ENCODE data around the gene POMC.
"Not testable (repeated sequence)": the region's sequence is repeated elsewhere in the genome, so short reads cannot be mapped to it uniquely, and the experiment has no call there.

The POMC gene

GRCh38 chr2:25176138-25176537, 7.8 kb upstream of the POMC start:
- no peak for DNase-seq

- no peak for DNase-seq
These were observed 5.9 kb upstream of the POMC start for GRCh38 chr2:25174192-25174861.

GRCh38 chr2:25173719-25174118, 5.3 kb upstream of the POMC start:
- no peak for DNase-seq

GRCh38 chr2:25170888-25171287, 2.5 kb upstream of the POMC start:
- DNase-seq: no peak

- DNase-seq: no peak
These were observed 692 bp upstream of the POMC start for GRCh38 chr2:25169073-25169470.

GRCh38 chr2:25165992-25166875, 2.1 kb downstream of the POMC start:
- DNase-seq: peak in 1 of 2 experiments; percentile 10

- no peak for DNase-seq
These were observed 3.8 kb downstream of the POMC start for GRCh38 chr2:25164561-25164960.

GRCh38 chr2:25162061-25162460, 6.3 kb downstream of the POMC start:
- not testable (repeated sequence) for DNase-seq

GRCh38 chr2:25161055-25161781, 7.2 kb downstream of the POMC start:
- DNase-seq: no peak

- DNase-seq: no peak
These were observed 8.0 kb downstream of the POMC start for GRCh38 chr2:25160376-25160775.

- no peak for DNase-seq
These were observed 8.4 kb downstream of the POMC start for GRCh38 chr2:25159949-25160348.

- no peak for DNase-seq
These were observed 10.1 kb downstream of the POMC start for GRCh38 chr2:25158096-25158852.

GRCh38 chr2:25155401-25155800, 13.0 kb downstream of the POMC start:
- DNase-seq: no peak

- DNase-seq: no peak
These were observed 16.7 kb downstream of the POMC start for GRCh38 chr2:25151718-25152117.

GRCh38 chr2:25150993-25151392, 17.4 kb downstream of the POMC start:
- not testable (repeated sequence) for DNase-seq

GRCh38 chr2:25149646-25150045, 18.7 kb downstream of the POMC start:
- DNase-seq: no peak

GRCh38 chr2:25146896-25147295, 21.5 kb downstream of the POMC start:
- DNase-seq: no peak

- DNase-seq: no peak
These were observed 22.6 kb downstream of the POMC start for GRCh38 chr2:25145803-25146202.

GRCh38 chr2:25141120-25141519, 27.3 kb downstream of the POMC start:
- no peak for DNase-seq

- not testable (repeated sequence) for DNase-seq
These were observed 27.8 kb downstream of the POMC start for GRCh38 chr2:25140535-25140934.

- DNase-seq: no peak
These were observed 35.7 kb downstream of the POMC start for GRCh38 chr2:25132693-25133092.

GRCh38 chr2:25132299-25132635, 36.1 kb downstream of the POMC start:
- no peak for DNase-seq

Measured in SW 1271 (cell line).